Fibroblast of gingiva (primary cell): ENCODE measurements around the gene TEX48.

ENCODE experiments used
- DNase-seq: peaks from one replicate; pipeline ENCODE4 v3.0.0-alpha.2; 2011; ENCODE audit warnings: low read depth

TEX48 gene

GRCh38 chr9:114666851-114667250 lies 15.1 kb downstream of the TEX48 start:
- DNase-seq, result no peak

DNA sequence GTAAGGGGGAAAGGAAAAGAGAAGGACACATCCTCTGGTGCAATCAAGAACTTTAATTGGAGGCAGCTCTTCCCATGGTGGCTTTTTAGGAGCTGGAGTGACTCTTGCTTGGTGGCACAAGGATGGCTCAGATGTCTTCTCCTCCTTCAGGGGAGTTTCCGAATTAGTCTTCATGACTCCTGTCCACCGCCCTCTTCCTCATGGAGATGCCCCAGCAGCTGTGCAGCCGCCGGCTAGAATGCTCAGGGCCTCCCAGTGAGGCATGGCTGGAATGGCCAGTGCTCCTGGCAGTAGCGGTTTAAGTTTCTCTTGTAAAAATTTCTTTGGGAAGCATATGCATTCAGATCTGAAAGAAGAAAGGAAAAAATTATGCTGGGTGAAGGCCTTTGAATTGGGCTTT lies 15.6 kb downstream of the TEX48 start:
- no peak for DNase-seq

DNA sequence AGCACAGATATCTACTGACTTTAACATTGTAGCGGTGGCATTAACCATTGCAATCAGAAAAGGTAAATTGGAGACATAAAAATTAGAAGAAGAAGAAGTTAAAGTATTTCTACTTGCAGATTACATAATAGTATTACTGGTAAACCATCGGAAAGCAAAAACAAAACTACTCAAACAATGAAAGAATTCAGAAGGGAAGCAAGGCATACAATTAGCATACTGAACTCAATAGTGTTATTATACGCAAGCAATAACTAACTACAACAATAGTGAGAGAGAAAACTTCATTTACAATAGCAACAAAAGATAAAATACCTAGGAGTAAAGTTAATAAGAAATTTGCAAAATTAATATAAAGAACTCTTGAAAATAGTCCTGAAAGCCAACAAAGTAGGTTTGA lies 17.8 kb downstream of the TEX48 start:
- DNase-seq, result no peak

DNA sequence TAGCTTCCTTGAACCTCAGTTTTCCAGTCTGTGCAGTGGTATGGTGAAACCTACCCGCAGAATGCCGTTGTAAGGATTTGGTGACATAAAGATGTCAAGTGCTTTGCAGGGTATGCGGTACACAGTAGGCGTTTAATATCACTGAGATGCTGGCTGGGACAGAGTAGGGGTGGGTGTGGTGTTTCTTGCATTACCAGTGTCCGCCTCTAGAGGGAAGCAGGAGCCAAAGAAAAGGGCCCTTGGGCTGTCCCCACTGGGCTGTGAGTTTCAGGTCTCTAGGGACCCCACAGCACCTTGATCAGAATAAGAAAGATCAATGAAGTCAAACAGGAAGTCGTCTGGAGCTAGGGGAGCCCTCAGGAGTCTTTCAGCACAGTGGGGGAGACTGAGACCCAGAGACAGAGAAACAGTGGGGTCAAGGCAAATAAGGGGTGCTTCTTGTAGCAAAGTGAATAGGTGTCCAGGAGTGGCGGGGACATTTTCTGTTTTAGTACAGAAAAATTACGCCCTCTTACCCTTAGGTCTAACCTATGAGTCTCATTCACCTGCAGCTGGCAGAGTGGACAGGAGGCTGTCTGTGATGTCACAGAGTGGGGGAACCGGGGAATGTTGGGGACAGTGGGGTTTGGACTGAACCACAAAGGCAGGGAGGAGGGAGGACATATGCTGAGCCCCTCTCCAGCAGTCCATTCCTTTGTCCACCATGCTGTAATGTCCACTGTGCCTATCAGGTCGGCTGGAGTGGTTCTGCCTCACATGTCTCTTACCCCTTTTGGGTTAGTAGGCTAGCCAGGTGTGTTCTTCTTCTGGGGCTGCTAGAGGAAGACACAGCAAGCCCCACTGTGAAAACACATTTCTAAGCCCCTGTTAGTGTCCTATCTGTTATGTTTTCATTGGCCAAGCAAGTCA lies 19.7 kb downstream of the TEX48 start:
- no peak for DNase-seq

GRCh38 chr9:114657705-114658104 lies 24.3 kb downstream of the TEX48 start, which contains the start of gene TEX53:
TEX53 (minus strand) TSS chr9:114657805; CDS start chr9:114657774, 31 bp downstream.
- DNase-seq, result no peak

DNA sequence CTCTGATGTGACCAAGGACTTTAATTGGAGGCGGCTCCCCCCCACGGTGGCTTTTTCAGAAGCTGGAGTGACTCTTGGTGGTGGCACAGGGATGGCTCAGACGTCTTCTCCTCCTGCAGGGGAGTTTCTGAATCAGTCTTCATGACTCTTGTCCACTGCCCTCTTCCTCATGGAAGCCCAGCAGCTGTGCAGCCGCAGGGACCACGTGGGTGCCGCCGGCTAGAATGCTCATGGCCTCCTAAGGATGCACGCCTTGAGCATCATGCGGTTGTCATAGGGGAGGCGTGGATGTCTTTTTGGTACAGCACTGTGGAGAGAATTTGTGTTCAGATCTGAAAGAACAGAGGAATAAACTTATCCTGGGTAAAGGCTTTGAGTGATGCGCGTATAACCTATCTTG lies 25.7 kb downstream of the TEX48 start:
- DNase-seq, result no peak

DNA sequence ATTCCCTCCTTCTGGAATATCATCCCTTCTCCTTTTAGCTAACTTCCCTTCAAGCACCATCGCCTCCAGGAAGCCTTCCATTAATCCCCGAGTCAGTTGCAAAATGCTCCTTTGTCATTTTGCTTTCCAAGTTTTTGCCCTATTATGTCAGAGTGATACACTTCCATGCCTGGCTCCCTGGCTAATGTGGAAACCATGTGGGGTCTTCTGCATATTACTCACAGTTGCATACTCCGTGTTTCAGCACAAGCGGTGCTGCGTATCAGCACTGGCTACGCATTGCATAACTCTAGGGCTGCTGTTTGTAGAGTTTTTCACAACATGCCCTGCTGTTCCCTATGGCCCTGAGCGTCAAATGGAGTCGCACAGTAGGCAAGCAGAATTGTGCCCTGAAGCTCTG lies 26.3 kb downstream of the TEX48 start:
- DNase-seq, result peak; percentile 22

- peak; percentile 65 for DNase-seq
These were observed 28.3 kb downstream of the TEX48 start for GRCh38 chr9:114653556-114654159.

- peak; percentile 12 for DNase-seq
These were observed 29.0 kb downstream of the TEX48 start for GRCh38 chr9:114652776-114653555.

GRCh38 chr9:114643896-114644295 lies 38.1 kb downstream of the TEX48 start:
- no peak for DNase-seq

- DNase-seq, result no peak
These were observed 39.0 kb downstream of the TEX48 start for GRCh38 chr9:114643001-114643400.

DNA sequence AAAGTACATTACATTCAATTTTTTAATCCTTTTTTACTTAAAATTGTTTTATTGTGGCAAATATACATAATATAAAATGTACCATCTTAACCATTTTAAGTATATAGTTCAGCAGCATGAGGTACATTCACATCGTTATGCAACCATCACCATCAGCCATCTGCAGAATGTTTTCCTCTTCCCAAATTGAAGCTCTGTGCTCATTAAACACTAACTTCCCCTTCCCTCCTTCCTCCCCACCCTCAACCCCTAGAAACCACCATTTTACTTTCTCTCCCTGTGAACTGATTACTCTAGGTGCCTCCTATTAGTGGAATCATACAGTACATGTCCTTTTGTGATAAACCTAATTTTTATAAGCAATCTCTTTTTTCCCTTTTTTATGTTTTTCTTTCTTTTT lies 40.0 kb downstream of the TEX48 start:
- no peak for DNase-seq

DNA sequence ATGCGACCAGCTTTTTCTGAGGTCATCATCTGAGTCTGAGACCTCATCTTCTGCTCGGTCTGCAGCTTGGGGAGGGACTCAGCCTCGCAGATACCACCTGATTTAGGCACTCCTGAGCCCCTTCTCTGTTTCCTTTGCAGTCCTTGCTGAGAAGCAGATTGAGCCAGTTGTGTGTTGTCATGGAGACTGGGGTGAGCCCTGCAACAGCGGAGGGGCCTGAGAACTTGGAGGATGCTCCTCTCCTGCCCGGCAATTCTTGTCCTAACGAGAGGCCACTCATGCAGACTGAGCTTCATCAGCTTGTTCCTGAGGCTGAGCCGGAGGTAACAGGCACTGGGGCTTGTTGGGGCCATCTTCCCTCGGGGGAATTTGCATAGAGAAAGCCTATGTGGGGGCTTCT lies 43.6 kb downstream of the TEX48 start:
- DNase-seq, result no peak

GRCh38 chr9:114634387-114634786 lies 47.6 kb downstream of the TEX48 start:
- no peak for DNase-seq

GRCh38 chr9:114633438-114634089 lies 48.4 kb downstream of the TEX48 start:
- no peak for DNase-seq

DNA sequence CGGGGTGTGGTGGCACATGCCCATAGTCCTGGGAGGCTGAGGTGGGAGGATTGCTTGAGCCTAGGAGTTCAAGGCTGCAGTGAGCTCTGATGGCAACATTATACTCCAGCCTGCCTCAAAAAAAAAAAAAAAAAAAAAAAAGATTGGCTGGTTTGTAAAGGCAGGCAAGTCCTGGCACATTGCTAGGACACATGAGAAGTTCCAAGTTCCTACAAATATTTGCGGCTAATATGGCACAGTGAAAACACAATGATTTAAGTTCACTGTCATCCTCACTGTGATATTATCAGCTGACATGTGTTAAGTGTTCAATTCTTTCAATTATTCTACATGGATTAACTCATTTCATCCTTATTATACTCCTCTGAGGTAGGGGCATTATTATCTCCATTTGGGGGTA lies 50.8 kb downstream of the TEX48 start:
- DNase-seq, result no peak

- no peak for DNase-seq
These were observed 52.4 kb downstream of the TEX48 start for GRCh38 chr9:114629563-114630090.

GRCh38 chr9:114627553-114627952 lies 54.4 kb downstream of the TEX48 start:
- no peak for DNase-seq

DNA sequence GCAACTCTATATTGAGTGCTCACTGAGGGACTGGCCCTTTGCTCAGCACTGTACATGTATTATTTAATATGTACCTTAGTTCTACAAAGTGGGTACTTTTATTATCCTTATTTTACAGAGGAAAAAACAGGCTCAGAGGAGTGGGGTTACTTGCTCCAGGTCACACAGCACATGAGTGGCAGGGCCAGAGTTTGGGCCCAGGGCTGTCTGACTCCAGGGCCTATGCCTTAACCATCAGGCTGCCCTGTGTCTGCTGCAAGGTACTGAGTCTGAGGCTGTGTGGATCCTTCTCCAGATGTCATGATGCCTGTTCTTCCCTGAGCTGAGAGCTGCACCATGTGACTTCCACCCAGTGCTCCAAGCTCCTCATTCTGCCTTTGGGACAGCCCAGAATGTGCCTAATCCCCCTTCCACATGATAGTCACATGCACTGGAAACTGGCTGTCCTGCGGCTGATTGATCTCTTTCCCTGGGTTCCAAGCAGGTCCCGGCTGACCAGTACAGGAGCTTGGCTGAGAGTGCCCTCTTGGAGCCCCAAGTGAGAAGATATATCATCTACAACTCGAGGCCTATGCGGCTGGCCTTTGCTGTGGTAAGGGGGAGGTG lies 55.5 kb downstream of the TEX48 start:
- no peak for DNase-seq

GRCh38 chr9:114624677-114625076 lies 57.3 kb downstream of the TEX48 start:
- DNase-seq, result no peak

GRCh38 chr9:114621975-114622609 lies 59.9 kb downstream of the TEX48 start:
- DNase-seq, result peak; percentile 58
